Stimulated activated CD4-positive, alpha-beta T cell treated with anti-CD3 and anti-CD28 coated beads, Interleukin-4, amount 100 ng/mL, for 1 hour (primary cell): ENCODE data around the gene C1QTNF9B.
"Not testable (repeated sequence)": the region's sequence is repeated elsewhere in the genome, so short reads cannot be mapped to it uniquely, and the experiment has no call there.

ENCODE experiments used
- DNase-seq: peaks from one replicate; pipeline ENCODE4 v3.0.0-alpha.2; 2020

C1QTNF9B gene

GRCh38 chr13:23897452-23897919, at the start of gene C1QTNF9B:
Gene C1QTNF9B, minus strand, starts transcription at chr13:23897502.
- not testable (repeated sequence) for DNase-seq

DNA sequence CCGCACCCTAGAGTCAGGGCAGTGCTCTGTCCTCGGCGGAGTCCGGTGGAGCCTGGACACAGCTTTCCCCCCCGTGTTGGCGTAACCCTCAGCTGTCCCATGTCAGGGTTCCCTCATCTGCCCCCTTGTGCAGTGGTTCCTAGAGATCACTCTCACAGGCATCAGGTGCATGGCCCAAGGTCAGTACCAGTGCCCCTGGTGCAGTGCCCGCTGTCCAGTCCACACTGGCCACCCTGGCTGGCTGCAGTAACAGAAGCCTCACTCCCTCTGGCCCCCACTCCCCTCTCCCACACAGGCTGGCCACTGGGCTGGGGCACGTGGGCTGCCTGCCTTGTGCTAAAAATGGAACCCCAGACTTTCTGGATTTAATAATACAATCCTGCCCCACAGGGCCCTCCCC, 49.6 kb upstream of the C1QTNF9B start:
- no peak for DNase-seq

DNA sequence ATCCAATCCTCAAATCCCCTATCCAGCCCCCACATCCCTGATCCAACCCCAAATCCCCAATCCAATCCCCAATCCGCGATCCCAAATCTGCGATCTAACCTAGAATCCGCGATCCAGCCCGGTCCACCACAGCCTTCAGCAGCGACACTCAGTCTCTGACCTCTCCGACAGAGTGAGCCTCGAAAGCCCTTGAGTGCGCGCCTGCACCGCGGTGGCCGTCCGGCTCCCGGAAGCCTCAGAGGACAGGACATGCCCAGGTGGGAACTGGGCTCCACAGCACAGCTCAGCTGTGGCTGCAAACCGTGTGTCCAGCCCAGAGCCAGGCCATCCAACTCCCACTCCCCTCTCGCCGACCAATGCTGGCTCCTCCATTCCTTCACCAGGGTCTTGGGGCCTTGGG, 48.8 kb upstream of the C1QTNF9B start:
- DNase-seq: no peak

- no peak for DNase-seq
These were observed 48.3 kb upstream of the C1QTNF9B start for GRCh38 chr13:23945612-23946011.

DNA sequence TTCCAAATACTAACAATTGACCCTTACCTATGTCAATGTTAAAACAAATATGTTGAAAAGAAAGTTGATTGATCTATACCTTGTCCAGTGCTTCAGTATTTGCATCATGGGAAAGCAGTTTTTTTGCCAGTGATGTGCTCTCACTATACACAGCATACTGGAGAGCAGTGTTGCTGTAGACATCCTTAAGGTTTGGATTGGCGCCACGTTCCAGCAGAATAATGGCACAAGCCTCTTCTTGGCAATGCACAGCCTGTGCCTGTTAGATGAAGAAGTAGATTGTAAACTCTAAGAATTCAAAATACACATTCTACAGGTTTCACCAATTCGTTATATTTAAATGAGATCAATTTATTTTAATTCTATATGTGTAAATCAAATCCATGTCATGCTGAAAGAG, 43.9 kb upstream of the C1QTNF9B start:
- DNase-seq: no peak

DNA sequence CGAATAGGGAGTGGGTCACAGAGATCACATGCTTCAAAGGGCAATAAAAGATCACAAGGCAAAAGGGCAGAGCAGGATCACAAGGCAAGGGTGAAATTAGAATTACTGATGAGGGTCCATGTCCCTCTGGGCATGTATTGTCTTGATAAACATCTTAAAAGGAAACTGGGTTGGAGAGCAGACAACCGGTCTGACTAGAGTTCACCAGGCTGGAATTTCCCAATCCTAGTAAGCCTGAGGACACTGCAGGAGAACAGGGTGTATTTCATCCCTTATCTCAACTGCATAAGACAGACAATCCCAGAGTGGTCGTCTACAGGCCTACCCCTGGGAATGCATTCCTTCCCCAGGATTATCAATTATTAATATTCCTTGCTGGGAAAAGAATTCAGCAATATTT, 42.4 kb upstream of the C1QTNF9B start:
- DNase-seq: not testable (repeated sequence)

GRCh38 chr13:23934520-23934919, 37.2 kb upstream of the C1QTNF9B start:
- no peak for DNase-seq

- DNase-seq: no peak
These were observed 31.7 kb upstream of the C1QTNF9B start for GRCh38 chr13:23928985-23929384.

DNA sequence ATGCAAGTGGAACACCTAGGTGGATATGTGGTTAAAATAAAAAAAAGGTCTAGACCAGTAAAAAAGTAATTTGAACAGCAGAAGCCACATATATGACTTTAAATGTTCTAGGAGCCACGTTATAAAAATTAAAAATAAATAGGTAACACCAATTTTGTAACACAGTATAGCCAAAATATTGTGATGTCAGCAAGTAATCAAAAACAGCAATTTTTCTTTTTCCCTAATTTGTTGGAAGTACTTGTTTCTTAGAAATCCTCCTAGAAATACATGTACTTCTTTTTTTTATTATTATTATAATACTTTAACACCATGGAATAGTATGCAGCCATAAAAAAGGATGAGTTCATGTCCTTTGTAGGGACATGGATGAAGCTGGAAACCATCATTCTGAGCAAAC, 25.7 kb upstream of the C1QTNF9B start:
- DNase-seq: no peak

- DNase-seq: no peak
These were observed 25.0 kb upstream of the C1QTNF9B start for GRCh38 chr13:23922005-23922932.

DNA sequence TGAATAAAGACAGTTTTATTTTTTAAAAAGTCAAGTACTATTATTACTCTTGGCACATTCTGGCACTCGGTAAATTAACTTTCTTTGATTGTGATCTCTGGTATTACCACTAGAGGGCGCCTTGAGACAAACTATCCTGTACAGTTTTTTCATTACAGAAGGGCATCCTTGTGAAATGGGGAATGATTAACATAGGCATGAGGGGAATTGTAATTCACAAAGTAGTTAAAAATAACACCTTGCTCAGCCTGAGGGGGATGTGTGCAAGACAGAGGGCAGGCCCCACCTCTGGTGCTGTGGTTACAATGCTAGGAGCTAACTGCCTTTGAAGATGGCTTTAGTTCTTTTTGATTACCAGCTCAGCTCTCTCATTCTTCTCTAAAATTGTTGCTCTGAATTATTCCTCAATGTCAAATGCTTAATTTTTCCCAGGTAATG, 24.2 kb upstream of the C1QTNF9B start:
- DNase-seq: no peak

- no peak for DNase-seq
These were observed 21.7 kb upstream of the C1QTNF9B start for GRCh38 chr13:23919006-23919405.

GRCh38 chr13:23918208-23918607, 20.9 kb upstream of the C1QTNF9B start:
- DNase-seq: no peak

GRCh38 chr13:23915308-23915707, 18.0 kb upstream of the C1QTNF9B start:
- no peak for DNase-seq

DNA sequence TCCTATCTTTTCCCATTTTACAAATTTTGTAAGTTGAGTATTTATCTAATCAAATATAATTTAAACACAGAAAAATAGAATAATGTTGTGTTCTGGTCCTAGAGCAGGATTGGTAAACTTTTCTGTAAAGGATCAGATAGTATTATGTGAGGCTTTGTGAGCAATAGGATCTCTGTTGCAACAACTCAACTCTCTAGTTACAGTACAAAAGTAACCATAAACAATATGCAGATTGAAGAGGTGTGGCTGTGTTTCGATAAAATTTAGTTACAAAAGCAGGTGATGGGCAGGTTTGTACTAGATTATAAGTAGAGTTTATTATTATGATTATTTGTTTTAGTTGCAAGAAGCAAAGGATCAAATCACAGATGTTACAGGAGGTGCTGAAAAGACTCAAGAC, 15.2 kb upstream of the C1QTNF9B start:
- no peak for DNase-seq

- no peak for DNase-seq
These were observed 12.3 kb upstream of the C1QTNF9B start for GRCh38 chr13:23909606-23910005.

DNA sequence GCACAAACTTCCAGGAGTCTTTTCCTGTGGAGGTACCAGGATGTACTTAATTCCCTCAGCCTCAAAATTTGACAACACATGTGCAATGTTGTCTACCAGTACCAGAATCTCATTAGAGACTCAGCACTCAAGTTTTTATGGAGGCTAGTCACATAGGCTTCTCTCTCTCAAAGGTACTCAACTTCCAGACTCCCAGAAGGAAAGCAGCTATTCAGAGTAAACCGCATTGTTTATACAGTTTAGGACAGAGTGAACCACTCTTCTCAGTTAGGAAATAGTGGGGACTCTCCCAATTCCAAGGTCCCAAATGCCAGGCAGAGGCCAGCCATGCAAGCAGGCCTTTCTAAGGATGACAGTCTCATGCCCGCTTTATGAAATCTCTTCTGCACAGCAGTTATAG, 8.5 kb upstream of the C1QTNF9B start:
- no peak for DNase-seq

DNA sequence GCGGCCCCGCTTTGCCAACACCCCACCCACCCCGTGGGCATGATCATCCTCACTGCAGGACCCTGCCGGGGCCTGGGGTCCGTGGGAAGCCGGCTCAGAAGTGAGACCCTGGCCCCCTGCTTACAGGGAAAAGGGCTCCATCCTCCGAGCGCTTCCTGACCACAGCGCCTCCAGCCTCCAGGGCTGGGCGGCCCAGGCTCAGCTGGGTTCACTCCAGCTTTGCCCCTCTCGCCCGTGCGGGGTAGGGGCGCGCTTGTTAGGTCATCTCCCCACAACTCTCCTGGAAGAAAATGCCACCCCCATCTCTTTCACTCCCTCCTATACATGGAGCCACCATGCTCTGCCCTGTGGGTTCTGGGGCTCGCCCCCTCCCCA, 6.6 kb upstream of the C1QTNF9B start:
- DNase-seq: no peak

- DNase-seq: no peak
These were observed 5.9 kb upstream of the C1QTNF9B start for GRCh38 chr13:23902975-23903905.

DNA sequence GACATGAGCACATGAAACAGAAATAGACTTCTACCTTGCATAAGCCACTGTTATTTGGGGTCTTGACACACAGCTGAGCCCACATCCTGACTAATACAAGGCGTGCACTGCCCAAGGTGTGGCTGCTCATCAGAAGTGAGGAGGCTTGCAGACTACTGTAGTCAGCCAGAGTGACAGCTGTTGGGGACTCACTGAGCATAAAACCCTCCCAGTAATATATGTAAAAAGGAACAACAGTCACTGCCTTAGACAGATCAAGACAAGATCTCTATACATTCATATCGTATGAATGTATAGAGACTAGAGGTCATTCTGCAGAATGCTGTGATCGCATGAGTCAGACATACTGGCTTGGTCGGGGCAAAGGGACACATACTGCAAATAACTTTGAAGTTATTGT, 4.1 kb upstream of the C1QTNF9B start:
- no peak for DNase-seq

- no peak for DNase-seq
These were observed 2.3 kb upstream of the C1QTNF9B start for GRCh38 chr13:23899555-23899954.

DNA sequence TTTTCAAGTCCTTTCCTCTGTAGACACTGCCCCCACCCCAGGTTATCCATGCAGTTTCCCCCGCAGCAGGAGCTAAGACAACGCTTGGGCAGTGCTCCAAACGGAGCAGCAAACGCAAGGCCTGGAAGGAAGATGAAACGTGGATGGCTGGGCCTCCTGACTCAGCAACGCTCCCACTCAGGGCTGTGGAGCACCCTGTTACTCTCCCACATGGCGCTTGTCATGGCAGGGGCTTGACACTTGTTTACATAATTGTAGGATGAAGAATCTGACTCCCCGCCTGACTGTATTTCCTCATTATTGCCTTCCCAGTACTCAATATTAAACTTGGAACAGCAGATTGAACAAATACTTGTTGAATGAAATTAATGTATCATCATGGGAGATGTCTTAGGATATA, 799 bp upstream of the C1QTNF9B start:
- no peak for DNase-seq

GRCh38 chr13:23894746-23895145, 2.6 kb downstream of the C1QTNF9B start:
- not testable (repeated sequence) for DNase-seq

GRCh38 chr13:23893791-23894190, 3.5 kb downstream of the C1QTNF9B start:
- DNase-seq: not testable (repeated sequence)
